Esophagus muscularis mucosa (tissue), 4 donors: ENCODE results near the gene NELFB.

Source experiments
- CTCF ChIP-seq, 3 experiments: fragments of 200-600 bp in 2 of 3; fragments of 450-650 bp in 1 of 3; sonication (generic) in 2 of 3; IDR thresholded peaks; one replicate each; pipeline ENCODE4 v1.5.1; 2017 to 2019; ENCODE audit warnings: antibody characterized with exemption in 3 of 3, mild to moderate bottlenecking in 2 of 3, moderate library complexity in 1 of 3
- EP300 ChIP-seq: sonication (generic); formaldehyde crosslinking; IDR thresholded peaks from one replicate; pipeline ENCODE4 v1.6.1; 2017; ENCODE audit warnings: antibody characterized with exemption
- POLR2A ChIP-seq: fragments of 450-650 bp; IDR thresholded peaks from one replicate; pipeline ENCODE4 v1.6.1; 2017; ENCODE audit warnings: antibody characterized with exemption, moderate library complexity, mild to moderate bottlenecking, low read depth
- POLR2AphosphoS5 ChIP-seq, 2 donors: sonication (generic); formaldehyde crosslinking; IDR thresholded peaks; one replicate each; pipeline ENCODE4 v1.6.1; 2017; ENCODE audit warnings: antibody characterized with exemption in 2 of 2

GRCh38 chr9:137234758-137235423, 20.2 kb upstream of the NELFB start:
- TF ChIP-seq CTCF (IDR thresholded peaks at IDR 0.05) (no peak), POLR2A (no peak), POLR2AphosphoS5 (IDR thresholded peaks at IDR 0.05) (no peak), EP300 (no peak)
